Neural cell (in vitro differentiated cells): ENCODE measurements around the gene SHCBP1.

Experiments used
- EP300 ChIP-seq: fragments of 450-650 bp; conservative IDR thresholded peaks from 2 replicates; pipeline ENCODE4 v1.6.1; 2014; ENCODE audit warnings: antibody characterized with exemption, mild to moderate bottlenecking, moderate library complexity; ENCODE audit not compliant: poor library complexity, severe bottlenecking
- POLR2AphosphoS5 ChIP-seq: IDR thresholded peaks from 2 replicates; pipeline ENCODE4 v1.6.1; 2012
- RAD21 ChIP-seq: fragments of 450-650 bp; conservative IDR thresholded peaks from 2 replicates; pipeline ENCODE4 v1.6.1; 2014; ENCODE audit warnings: antibody characterized with exemption, mild to moderate bottlenecking, moderate library complexity
- REST ChIP-seq: IDR thresholded peaks from 2 replicates; pipeline ENCODE4 v1.6.1; 2012; ENCODE audit warnings: borderline replicate concordance
- SMC3 ChIP-seq: fragments of 450-650 bp; conservative IDR thresholded peaks from 2 replicates; pipeline ENCODE4 v1.6.1; 2014; ENCODE audit warnings: antibody characterized with exemption, mild to moderate bottlenecking, moderate library complexity; ENCODE audit not compliant: poor library complexity
- TAF1 ChIP-seq: IDR thresholded peaks from 2 replicates; pipeline ENCODE4 v1.6.1; 2012; ENCODE audit warnings: low read depth
- TF ChIP-seq, protein P1 (sequence below): fragments of 450-650 bp; IDR thresholded peaks from 2 replicates; pipeline ENCODE4 v1.5.1; 2014; ENCODE audit warnings: antibody characterized with exemption, mild to moderate bottlenecking, moderate library complexity; ENCODE audit not compliant: poor library complexity, severe bottlenecking

DNA sequence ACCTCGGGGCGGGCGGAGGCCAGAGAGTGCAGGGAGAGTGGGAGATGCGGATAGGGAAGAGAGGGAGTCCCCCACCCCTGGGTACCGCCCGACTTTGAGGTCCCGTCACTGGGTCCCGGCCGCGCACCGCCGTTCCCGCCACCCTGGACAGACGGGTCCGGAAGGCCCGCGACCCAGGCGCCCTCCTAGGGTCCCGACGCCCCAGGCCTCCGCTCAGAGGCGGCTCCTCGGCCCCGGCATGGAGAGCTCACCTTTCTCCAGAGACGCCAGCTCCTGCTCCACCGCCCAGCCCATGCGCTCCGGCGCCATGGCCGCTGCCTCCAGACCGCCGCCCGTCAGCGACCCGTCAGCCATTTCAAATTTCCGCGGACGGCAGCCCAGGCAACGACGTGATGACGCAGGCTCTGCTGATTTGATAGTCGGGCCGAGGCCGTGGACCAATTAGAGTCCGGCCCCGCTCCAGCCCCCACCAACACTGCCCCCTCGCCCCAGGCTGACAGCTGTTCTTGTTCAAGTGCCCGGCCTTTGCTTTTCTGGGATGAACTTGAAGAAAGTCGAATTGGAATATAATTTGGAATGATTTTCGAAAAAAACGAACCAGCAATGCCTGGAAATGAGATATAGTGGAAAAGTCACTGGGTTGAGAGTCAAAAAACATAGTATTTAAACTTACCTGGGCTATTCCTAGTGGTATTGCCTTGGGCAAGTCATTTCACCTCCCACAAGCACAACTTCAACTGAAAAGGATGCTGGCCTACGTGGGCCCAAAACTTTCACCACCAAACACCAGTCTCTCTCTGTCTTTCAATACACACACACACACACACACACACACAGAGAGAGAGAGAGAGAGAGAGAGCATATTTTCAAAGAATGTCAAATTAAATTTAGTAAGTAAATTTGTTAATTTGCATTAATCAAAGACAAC is at the start of gene SHCBP1:
- TF ChIP-seq, protein P1, sequence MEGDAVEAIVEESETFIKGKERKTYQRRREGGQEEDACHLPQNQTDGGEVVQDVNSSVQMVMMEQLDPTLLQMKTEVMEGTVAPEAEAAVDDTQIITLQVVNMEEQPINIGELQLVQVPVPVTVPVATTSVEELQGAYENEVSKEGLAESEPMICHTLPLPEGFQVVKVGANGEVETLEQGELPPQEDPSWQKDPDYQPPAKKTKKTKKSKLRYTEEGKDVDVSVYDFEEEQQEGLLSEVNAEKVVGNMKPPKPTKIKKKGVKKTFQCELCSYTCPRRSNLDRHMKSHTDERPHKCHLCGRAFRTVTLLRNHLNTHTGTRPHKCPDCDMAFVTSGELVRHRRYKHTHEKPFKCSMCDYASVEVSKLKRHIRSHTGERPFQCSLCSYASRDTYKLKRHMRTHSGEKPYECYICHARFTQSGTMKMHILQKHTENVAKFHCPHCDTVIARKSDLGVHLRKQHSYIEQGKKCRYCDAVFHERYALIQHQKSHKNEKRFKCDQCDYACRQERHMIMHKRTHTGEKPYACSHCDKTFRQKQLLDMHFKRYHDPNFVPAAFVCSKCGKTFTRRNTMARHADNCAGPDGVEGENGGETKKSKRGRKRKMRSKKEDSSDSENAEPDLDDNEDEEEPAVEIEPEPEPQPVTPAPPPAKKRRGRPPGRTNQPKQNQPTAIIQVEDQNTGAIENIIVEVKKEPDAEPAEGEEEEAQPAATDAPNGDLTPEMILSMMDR: peak; percentile 10
- TF ChIP-seq RAD21 (no peak), SMC3 (no peak), REST (no peak), EP300 (no peak), POLR2AphosphoS5 (peak; percentile 50), TAF1 (no peak)
